ENCODE measurements around the gene SOS1.
"Not testable (repeated sequence)": the region's sequence is repeated elsewhere in the genome, so short reads cannot be mapped to it uniquely, and the experiment has no call there.

Gene SOS1

DNA sequence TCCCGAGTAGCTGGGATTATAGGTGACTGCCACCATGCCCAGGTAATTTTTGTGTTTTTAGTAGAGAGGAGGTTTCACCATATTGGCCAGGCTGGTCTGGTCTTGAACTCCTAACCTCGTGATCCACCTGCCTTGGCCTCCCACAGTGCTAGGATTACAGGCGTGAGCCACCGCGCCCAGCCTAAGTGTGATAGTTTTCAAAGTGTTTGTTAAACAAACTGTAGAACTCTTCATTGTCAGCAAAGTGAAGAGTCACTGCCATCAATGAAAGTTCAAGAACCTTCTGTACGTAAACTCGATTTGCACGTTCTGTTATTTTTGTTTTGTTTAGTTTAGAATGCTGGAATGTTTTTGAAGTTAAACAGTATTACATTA lies 18.0 kb upstream of the SOS1 start:
- DNase-seq (ENCODE audit: low read depth in 2 of 2): no peak

DNA sequence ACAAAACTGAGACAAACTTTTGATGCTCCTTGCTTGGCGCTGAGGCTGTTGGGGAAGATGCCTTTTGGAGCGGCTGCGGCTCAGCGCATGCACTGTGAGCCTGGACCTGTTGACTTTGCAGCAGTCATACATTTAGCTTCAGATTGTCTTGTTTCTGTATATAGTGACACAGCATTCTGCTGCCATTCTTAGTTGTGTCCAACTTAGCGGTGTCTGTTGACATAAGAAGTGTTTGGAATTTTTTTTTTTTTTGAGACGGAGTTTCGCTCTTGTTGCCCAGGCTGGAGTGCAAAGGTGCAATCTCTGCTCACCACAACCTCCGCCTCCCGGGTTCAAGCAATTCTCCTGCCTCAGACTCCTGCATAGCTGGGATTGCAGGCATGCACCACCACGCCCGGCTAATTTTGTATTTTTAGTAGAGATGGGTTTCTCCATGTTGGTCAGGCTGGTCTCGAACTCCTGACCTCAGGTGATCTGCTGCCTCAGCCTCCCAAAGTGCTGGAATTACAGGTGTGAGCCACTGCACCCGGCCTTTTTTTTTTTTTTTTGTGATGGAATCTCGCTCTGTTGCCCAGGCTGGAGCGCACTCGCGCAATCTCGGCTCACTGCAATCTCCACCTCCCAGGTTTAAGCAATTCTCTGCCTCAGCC lies 17.5 kb upstream of the SOS1 start:
- not testable (repeated sequence) for DNase-seq (ENCODE audit: low read depth in 2 of 2)

DNA sequence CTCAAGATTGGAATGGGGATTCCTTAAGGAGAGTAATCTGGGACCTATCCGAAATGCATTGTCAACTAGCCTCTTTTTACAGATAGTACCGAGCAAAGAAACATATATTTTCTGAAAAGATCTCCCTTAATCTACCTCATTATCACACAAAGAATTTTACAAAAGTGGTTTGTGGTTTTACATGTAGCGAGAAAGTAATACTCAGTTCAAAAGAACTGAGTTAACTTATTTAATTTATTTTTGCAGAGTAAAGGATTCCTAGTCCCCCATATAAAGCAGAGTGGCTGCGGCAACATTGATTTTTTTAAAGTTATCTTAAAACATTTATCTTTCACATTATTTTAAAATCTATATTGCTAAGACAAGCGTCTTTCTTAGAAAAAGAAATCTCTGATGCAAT lies 15.9 kb upstream of the SOS1 start:
- no peak for DNase-seq (ENCODE audit: low read depth in 2 of 2)

DNA sequence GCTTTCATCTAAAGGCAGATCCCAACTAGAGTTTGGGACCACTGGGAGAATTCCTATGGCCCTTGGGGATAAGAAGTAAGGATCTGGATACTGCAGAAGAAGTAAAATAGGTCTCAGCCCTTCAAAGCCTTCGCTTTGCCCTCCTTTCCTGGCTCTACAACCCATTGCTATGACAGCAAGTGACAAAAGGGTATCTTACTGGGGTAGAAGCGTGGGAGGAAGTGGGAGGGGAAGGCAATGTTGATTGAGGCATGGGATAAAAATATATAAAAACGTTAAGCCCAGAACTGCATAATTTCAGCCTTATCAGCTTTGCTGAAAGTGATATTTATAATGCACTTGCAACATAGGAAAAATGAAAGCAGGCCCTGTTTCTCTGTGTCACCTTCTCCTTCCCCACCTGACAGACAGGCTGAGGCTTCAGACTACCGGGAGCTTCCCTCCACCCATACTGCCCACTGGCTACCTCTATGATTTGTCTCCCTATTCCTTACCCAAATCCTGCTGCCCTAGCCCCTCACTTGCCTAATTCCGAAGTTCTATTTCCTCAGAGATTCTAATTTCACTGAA lies 14.9 kb upstream of the SOS1 start:
- DNase-seq (ENCODE audit: low read depth in 2 of 2): no peak

DNA sequence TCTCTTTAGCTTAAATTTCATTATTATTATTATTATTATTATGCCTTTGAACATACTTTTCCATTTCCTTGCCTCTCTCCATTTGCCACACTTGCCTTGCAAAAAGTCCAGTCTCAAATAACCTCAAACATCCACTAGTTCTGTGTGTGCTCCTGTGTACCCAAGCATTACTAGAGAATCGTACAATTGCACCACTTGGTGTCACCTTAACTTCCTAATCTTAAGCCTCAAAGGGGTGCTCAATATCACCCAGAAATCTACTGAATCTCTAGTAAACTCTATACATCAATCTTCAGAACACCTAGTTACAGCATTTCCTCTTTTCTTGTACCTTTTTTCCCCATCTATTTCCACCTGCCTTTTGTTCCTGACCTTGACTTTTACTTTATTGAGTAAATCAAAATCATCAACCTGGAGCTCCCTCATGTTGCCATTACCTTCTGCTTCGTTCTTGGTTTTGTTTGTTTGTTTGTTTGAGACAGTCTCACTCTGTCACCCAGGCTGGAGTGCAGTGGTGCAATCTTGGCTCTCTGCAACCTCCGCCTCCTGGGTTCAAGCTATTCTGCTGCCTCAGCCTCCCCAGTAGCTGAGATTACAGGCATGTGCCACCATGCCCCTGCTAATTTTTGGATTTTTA lies 12.5 kb upstream of the SOS1 start:
- DNase-seq (ENCODE audit: low read depth in 2 of 2): no peak

DNA sequence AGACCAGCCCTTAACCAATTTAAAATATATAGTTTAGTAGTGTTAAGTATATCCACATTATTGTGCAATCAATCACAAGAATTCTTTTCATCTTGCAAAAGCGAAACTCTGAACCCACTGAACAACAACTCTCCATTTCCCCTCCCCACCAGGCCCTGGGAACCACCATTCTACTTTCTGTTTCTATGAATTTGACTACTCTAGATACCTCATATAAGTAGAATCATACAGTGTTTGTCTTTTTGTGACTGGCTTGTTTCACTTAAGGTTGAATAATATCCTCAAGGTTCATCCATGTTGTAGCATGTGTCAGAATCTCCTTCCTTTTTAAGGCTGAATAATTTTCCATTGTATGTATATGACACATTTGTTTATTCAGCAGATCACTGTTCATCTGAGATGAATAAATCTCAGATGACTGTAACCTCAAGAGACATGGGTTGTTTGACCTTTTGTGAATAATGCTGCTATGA lies 8.1 kb upstream of the SOS1 start:
- DNase-seq (ENCODE audit: low read depth in 2 of 2): peak; percentile 35 to 55

DNA sequence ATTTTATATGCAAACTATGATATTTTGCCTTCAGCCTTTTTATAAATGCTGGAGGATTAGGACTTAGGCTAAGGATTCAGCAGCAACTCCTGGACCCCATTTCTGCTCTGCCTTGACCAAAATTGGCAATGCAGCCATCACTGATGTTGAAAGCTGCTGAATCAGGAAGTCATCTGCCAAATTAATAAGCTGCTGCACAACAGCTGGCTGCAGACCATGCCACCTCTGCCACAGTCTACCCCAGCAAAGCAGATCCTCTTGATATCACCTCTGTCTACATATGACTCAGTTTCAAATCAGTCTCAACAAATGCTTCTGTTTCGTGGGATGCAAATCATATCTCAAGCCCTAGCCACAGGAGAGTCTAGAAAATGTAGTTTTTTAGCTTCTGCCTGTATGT lies 7.1 kb upstream of the SOS1 start:
- DNase-seq (ENCODE audit: low read depth in 2 of 2): peak in 1 of 2 donors; percentile 14

DNA sequence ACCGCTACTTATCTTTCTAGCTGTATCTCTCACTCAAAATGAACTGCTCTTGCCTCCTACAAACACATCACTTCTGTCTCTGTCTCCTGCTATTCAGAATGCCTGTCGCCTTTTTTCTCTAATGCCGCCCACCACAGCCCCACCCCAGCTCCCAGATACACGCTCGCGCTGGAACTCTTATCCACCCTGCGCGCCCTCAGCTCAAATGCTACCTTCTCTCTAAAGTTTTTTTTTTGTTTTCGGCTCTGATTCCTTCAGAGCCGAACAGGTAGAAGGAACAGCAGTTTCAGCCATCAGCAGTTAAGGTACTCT lies 3.9 kb upstream of the SOS1 start:
- DNase-seq (ENCODE audit: low read depth in 2 of 2): peak in 1 of 2 donors; percentile 11

DNA sequence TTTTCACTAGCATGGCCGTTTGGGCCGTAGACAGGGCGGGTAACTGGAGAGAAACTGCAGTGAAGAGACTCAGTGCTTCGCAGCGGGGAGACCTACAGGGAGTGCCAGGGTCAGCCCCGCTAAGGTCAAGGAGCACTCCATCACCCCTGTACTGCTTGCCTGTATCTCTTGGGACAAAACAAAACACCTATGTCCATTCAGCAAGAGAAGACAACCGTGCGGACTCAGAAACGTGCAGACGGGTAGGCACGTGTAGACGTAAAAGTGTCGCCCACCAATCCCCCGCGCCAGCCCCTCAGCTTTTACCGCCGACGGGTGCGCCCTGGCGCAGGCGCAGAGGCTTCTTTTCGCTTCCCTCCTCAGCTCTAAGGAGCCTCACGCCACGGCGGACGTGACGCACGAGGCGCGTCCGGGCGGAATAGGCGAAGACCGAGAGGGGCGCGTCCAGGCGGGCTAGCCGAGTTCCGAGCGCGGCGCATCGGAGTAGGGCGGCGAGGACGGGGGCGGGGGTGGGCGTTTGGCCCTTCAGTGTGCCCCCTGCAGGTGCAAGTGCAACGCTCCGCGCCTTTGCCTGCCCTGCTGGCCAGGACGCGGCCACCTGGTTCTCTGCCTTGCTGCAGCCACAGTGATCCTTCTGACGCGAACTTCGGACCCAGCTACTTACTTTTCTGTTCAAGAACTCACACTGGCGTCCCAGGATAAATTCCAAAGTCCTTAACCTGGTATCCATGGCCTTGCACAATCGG lies 3.3 kb upstream of the SOS1 start:
- DNase-seq (ENCODE audit: low read depth in 2 of 2): peak; percentile 90 to 91

DNA sequence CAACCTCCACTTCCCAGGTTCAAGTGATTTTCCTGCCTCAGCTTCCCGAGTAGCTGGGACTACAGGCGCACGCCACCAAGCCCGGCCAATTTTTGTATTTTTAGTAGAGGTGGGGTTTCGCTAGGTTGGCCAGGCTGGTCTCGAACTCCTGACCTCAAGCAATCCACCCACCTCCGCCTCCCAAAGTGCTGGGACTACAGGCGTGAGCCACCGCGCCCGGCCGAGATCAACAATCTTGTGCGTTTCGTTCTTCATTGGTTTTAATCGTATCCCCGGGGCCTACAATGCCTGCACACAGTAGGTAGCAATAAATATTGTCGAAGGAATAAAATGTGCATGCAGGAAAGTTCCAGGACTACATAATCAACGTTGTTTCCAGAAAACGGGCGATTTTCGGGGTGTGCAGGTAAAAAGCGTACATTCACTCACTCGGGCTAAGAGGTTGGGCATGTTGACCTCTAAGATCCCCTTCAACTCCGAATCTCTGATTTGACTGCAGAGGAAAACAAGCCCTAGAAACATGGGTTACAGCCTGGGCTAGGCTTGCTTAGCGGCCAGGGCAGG lies 2.7 kb upstream of the SOS1 start:
- DNase-seq (ENCODE audit: low read depth in 2 of 2): no peak

DNA sequence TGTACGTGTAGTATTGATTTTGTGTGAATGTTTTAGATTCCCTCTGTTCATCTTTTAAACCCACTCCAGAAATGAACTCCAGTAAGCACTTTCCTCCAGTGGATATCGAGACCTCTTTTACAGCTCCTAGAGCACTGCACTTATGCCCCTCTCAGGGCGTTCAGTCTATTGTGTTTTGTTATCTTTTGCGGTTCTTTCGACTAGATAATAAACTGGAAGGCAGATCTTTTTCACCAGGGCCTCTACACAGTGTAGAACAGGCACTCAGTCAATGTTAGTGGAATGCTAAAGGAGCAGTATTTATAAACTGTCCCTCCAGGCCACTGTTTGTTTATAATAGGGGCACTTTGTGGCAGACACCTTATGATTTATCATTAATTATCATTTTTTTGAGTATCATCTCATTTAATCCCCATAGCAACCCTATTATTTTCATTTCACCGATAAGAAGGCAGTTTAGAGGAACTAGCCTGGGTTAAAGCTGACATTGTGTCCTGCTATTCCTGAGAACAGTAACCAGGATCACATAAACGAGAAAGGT lies 742 bp upstream of the SOS1 start:
- no peak for DNase-seq (ENCODE audit: low read depth in 2 of 2)

DNA sequence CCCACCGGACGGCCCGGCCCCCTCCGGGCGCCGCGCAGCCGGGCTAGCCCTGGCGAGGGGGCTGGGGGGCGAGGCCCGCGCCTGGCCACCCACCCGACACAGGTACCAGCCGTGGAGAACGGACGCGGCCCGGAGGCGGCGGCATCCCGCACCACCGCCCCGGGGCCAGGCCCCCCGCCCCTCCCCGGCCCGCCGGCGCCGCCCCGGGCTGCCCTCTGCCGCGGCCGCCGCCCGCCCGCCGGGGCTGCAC lies 405 bp downstream of the SOS1 start:
- DNase-seq (ENCODE audit: low read depth in 2 of 2): no peak

DNA sequence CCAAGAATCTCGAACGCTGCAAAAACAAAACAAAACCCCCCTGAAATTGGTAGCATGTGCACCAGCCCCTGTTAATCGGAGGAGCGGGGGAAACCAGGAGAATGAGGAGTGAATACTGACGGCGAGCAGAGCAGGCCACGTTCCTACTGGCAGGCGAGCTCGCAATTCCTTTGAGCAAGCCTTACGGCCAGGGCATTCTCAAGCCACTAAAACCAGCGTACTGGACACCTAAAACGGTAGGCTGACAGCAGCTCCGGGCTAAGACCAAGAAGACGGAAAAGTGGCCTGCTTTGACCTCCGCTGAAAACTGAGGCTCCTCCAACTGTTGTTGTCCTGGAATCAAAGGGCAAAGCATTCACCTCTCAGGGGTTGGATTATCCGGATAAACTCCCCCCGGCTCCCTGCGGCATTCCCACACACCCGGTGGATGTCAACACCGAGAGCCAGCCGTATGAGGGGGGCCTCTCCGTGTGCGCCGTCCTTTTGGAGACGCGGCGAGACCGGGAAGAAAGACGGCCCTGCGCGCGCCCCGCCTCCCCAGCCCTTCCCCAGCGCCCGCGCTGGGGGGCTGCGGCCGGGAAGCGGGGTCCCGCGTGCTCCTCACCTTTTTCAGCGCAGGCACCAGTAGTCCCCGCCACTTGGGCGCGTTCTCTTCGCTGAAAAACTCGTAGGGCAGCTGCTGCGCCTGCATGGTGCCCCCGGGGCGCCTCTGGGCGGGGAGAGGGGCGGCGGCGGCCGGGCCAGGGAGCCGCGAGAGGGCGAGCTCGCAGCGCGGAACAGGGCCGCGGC lies 925 bp downstream of the SOS1 start:
- peak in 1 of 2 donors; percentile 54 for DNase-seq (ENCODE audit: low read depth in 2 of 2)

DNA sequence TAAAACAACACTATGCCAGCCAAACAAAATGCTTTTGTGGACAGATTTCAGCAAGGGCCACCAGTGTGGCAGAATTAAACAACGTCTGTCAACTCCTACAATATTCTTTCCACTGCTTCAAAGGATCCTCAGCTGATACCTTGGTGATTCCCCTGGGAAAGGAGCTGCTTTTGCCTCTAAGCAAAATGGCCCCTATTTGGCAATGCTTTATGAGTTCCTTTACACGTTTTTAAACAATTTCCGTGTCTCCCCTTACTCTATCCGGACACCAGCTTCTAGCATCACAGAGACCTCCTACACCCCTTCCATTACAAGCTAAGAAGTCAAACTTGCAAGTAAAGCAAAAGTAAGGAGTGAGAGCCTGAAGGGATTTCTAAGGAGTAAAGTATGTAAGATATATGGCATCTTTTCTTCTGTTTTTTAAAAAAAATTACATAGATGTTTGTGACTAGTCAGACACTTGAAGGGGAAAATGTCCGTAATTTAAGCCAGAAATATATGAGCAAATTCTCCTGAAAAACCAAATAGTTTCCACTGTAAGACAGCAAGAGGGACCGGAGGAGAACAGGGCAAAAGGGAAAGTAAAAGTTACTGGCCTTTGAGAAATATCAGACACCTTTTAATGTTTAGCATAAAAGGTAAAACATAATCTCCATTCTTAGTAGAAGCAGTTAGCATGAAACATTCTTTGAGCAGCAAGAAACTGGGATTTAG lies 1.9 kb downstream of the SOS1 start:
- DNase-seq (ENCODE audit: low read depth in 2 of 2): no peak

DNA sequence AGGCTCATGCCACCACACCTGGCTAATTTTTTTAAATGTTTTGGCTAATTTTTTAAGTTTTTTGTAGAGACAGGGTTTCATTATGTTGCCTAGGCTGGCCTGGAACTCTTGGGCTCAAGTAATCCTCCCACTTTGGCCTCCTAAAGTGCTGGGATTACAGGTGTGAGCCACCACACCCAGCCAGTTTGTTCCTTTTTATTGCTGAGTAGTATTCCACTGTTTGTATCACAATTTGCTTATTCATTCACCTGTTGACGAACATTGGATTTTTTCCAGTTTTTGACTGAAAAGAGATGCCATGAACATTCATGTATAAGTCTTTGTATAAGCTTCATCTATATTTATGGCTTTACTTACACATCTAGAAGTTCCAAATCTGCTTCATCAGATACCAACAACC lies 5.3 kb downstream of the SOS1 start:
- no peak for DNase-seq (ENCODE audit: low read depth in 2 of 2)

DNA sequence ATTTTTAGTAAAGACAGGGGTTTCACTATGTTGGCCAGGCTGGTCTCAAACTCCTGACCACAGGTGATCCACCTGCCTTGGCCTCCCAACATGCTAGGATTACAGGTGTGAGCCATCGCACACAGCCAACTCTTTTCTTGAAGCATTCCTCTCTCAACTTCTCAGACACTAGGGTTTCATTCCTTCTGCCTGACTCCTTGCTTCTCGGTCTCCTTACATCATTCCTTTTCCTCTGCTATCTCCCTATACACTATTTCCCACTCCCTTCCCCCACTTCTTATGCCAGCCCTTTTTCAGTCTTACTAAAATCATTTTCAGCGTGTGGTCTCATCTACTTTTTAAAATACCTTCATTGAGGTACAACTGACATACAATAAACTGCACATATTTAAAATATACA lies 6.1 kb downstream of the SOS1 start:
- DNase-seq (ENCODE audit: low read depth in 2 of 2): no peak

DNA sequence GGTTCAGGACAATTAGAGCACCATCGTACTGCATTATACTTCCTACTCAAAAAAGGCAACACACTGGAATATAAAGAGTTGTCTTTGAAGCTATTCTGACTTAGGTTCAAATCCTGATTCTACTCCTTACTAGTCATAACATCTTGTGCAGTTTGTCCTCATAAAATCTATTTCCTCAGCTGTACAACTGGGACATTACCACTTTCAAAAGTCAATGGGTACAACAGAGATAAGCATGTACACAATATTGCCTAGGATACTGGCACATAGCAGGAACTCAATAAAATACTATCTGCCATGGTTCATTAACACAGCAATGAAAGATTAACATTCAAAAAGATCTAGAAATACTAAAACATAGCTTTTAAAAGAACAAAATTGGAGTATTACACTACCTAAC lies 11.3 kb downstream of the SOS1 start:
- no peak for DNase-seq (ENCODE audit: low read depth in 2 of 2)

DNA sequence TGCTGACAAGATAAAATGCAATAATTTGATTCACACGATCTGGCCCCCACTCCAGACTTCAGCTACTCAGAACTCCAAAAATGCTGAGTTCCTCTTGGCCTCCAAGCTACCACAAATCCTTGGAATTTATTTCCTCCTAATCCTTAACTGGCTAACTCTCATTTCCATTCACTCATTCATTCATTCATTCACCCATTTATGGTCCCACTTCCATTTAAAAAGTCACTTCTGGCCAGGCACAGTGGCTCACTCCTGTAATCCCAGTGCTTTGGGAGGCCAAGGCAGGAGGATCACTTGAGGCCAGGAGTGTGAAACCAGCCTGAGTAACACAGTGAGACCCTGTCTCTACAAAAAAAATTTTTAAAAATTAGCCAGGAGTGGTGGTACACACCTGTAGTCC lies 12.5 kb downstream of the SOS1 start:
- DNase-seq (ENCODE audit: low read depth in 2 of 2): no peak

DNA sequence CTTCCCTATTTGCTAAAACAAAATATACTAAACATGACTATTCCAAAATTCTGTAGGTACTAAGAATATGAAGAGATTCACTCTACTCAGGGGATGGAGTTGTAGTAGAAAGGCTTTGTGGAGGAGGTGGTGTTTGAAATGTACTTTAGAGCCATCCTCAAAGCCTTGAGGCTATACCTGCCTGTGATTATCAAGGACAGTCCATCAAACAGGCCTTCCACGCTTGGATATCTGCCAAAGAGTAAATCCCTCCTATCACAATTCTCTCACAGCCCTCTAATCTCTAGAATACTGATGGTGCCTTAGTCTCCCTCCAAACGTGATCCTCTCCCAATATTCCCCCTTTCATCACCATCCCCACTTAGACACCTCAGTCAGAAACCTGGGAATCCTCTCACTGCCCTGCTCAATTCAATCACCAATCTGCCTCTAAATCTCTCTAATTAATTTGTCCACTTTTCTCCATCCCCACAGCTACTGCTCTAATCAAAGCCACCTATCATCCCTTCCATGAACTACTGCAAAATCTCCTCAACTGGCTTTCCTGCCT lies 13.1 kb downstream of the SOS1 start:
- DNase-seq (ENCODE audit: low read depth in 2 of 2): no peak

DNA sequence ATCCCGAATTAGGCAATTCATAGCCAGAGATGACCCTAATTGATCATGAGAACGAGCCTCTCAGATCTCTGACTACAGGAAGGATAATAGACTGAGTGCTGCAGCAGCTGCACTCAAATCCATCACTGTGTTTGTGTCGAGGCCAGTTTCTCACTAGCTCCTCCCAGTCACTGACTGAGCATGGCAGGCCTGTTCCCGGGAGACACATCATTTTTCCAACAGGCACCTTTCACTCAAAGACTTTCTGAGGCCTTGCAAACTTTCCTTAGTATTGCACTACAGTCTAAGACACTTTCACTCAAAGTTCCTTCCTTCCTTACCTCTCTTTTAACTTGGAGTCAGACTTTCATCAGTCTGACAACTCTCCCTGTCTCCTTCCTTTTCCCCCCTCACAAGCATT lies 13.7 kb downstream of the SOS1 start:
- no peak for DNase-seq (ENCODE audit: low read depth in 2 of 2)

Measured in stimulated activated CD4-positive, alpha-beta T cell treated with anti-CD3 and anti-CD28 coated beads, Interleukin-1b, Interleukin-23, amount 100 ng/mL, for 4 hours (primary cell).